Chondrocyte (in vitro differentiated cells): ENCODE results near the gene NR2F1-AS1. TPM values are rescaled to one million over a fixed set of nuclear protein-coding genes. Genes with fewer than 3 reads are reported as not detected.

ENCODE experiments used
- DNase-seq: peaks from one replicate; pipeline ENCODE4 v3.0.0; 2021; ENCODE audit warnings: mixed read lengths, low spot score
- H3K27ac Mint-ChIP-seq: one replicate; pipeline ENCODE4 v1.8.0; 2021; ENCODE audit warnings: mild to moderate bottlenecking, moderate library complexity, mixed read lengths; ENCODE audit not compliant: unreplicated experiment
- H3K27me3 Mint-ChIP-seq: 2 replicates; pipeline ENCODE4 v1.8.0; 2021; ENCODE audit warnings: low read depth, mixed read lengths
- H3K36me3 Mint-ChIP-seq: 2 replicates; pipeline ENCODE4 v1.8.0; 2021; ENCODE audit warnings: low read depth, mixed read lengths
- H3K4me1 Mint-ChIP-seq: 2 replicates; pipeline ENCODE4 v1.8.0; 2021; ENCODE audit warnings: low read depth, mild to moderate bottlenecking, mixed read lengths
- H3K4me3 Mint-ChIP-seq: one replicate; pipeline ENCODE4 v1.8.0; 2021; ENCODE audit warnings: mild to moderate bottlenecking, moderate library complexity, mixed read lengths; ENCODE audit not compliant: unreplicated experiment
- H3K9me3 Mint-ChIP-seq: 2 replicates; pipeline ENCODE4 v1.8.0; 2021; ENCODE audit warnings: low read depth, mixed read lengths
- CTCF ChIP-seq: fragments of 200-600 bp; sonication (generic); IDR thresholded peaks from 2 replicates; pipeline ENCODE4 v1.5.0; 2021; ENCODE audit warnings: antibody characterized with exemption, mild to moderate bottlenecking, moderate library complexity
- total RNA-seq: library from RNA; stranded (reverse); gene quantifications from 3 replicates; pipeline ENCODE4 v1.2.1, GENCODE V29; 2021

The NR2F1-AS1 gene
- total RNA-seq, 1 donor from 2014 or later = 16.2 TPM

- DNase-seq = no peak
- no peak for TF ChIP-seq CTCF
- peaks cover 54% of the 10 kb centered on the region for H3K4me1 Mint-ChIP-seq
- no peaks in the 10 kb centered on the region for H3K9me3 Mint-ChIP-seq
- H3K27ac Mint-ChIP-seq = peak overlapping the region; percentile 98
- H3K36me3 Mint-ChIP-seq = no peaks in the 10 kb centered on the region
- H3K27me3 Mint-ChIP-seq = peaks cover 15% of the 10 kb centered on the region
- H3K4me3 Mint-ChIP-seq = peak overlapping the region; percentile 10
Measured at GRCh38 chr5:93606382-93606752, 25.3 kb upstream of the NR2F1-AS1 start.

GRCh38 chr5:93604644-93605515 is 23.9 kb upstream of the NR2F1-AS1 start:
- no peak for TF ChIP-seq CTCF
- no peaks in the 10 kb centered on the region for H3K9me3 Mint-ChIP-seq
- DNase-seq = no peak
- peaks cover 53% of the 10 kb centered on the region for H3K4me1 Mint-ChIP-seq
- H3K27me3 Mint-ChIP-seq = peaks cover 3% of the 10 kb centered on the region
- H3K36me3 Mint-ChIP-seq = no peaks in the 10 kb centered on the region
- H3K4me3 Mint-ChIP-seq = peak overlapping the region; percentile 70
- H3K27ac Mint-ChIP-seq = peak overlapping the region; percentile 98

- Mint-ChIP-seq H3K4me1 (peaks cover 53% of the 10 kb centered on the region), H3K27ac (peak overlapping the region; percentile 98), H3K4me3 (peak overlapping the region; percentile 70), H3K9me3 (no peaks in the 10 kb centered on the region), H3K27me3 (no peaks in the 10 kb centered on the region), H3K36me3 (no peaks in the 10 kb centered on the region)
- no peak for DNase-seq
- TF ChIP-seq CTCF = peak; percentile 43
Measured at GRCh38 chr5:93603793-93604643, 23.0 kb upstream of the NR2F1-AS1 start.

GRCh38 chr5:93603078-93603792 is 22.2 kb upstream of the NR2F1-AS1 start:
- Mint-ChIP-seq H3K9me3 (no peaks in the 10 kb centered on the region), H3K27me3 (no peaks in the 10 kb centered on the region), H3K4me3 (peak overlapping the region; percentile 70), H3K4me1 (peaks cover 53% of the 10 kb centered on the region), H3K36me3 (no peaks in the 10 kb centered on the region), H3K27ac (no peak overlapping the region)
- no peak for TF ChIP-seq CTCF
- no peak for DNase-seq
